GM18526 (cell line): ENCODE results near the gene LEMD1.

Source experiments
- POLR2A ChIP-seq: IDR thresholded peaks from 3 replicates; pipeline ENCODE4 v1.6.1; 2011; ENCODE audit not compliant: insufficient read length; ENCODE audit errors: extremely low read depth

Gene LEMD1

DNA sequence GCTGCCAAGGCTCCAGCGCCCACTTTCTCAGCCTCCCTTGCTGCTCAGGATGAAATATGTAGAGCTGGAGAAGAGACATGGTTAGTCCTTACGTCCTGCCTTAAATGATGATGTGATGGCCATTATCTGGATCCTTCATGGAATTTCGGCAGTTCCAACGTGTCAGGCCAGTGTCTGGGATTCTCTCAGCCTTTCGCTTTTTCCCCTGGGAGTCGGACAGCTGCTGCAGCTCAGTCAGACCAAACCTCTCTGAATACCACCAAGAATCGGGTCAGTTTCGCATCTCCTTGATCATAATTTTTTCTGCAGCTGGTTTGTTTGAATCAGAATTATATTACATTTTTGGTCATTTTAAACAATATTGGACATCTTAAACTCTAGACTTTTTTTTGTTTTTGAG lies 42.8 kb downstream of the LEMD1 start:
- TF ChIP-seq POLR2A = no peak

DNA sequence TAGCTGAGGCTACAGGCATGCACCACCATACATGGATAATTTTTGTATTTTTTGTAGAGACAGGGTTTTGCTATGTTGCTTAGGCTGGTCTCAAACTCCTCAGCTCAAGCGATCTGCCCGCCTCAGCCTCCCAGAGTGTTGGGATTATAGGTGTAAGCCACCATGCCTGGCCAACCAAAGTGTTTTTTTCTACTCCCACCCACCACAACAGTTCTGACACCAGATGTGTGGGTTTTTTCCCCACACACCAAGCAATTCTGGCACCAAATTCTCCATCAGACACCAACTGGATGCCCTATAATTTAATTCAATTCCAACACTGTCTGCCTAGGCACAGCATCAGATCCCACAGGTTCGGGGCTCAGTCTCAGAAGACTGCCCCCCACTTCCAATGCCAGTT lies 44.5 kb downstream of the LEMD1 start:
- TF ChIP-seq POLR2A = no peak

DNA sequence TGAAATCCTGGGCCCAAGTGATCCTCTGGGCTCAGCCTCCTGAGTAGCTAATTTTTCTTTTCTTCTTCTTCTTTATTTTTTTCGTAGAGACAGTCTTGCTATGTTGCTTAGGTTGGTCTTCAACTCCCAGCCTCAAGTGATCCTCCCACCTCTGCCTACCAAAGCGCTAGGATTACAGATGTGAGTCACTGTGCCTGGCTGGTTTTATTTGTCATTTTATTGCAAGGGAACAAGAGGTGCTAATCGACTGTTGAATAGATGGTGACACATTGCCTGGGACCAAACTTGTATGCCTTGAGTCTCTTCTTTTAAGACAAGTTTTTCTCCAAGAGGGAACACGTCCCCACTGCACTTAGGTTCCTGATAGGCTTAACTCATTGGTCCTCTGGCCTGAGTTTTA lies 45.1 kb downstream of the LEMD1 start:
- TF ChIP-seq POLR2A = no peak

DNA sequence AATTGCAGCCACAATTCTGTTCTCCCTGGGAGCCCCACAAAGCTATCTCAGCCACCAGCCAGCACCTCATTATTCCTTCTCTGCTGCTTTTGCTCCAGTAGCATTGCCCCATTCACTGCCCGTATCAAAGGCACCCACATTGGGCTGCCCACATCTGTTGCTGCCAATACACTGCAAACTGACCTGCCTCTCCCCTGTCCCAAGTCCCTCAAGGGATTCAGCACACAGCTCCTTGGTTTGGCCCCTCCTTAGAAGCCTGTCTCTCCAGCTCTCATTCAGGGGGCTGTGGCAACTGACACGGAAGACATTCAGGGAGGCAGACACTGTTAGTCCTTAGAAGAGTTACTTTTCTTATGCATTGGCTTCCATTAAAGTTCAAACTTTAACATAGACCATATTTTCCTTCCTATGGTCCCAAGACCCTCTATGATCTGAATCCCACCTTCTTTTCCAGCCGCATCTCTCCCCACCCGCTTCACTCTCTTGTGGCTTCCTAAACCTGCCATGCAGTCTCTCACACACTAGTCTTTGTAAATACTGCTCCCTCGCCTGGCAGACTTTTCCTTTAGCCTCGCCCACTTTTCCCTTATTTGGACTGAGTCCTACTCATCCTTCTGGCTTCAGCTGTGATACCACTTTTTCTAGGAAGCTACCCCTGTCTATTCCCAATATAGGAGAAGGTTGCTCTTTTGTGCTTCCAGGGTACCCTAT lies 45.9 kb downstream of the LEMD1 start:
- TF ChIP-seq POLR2A = no peak

DNA sequence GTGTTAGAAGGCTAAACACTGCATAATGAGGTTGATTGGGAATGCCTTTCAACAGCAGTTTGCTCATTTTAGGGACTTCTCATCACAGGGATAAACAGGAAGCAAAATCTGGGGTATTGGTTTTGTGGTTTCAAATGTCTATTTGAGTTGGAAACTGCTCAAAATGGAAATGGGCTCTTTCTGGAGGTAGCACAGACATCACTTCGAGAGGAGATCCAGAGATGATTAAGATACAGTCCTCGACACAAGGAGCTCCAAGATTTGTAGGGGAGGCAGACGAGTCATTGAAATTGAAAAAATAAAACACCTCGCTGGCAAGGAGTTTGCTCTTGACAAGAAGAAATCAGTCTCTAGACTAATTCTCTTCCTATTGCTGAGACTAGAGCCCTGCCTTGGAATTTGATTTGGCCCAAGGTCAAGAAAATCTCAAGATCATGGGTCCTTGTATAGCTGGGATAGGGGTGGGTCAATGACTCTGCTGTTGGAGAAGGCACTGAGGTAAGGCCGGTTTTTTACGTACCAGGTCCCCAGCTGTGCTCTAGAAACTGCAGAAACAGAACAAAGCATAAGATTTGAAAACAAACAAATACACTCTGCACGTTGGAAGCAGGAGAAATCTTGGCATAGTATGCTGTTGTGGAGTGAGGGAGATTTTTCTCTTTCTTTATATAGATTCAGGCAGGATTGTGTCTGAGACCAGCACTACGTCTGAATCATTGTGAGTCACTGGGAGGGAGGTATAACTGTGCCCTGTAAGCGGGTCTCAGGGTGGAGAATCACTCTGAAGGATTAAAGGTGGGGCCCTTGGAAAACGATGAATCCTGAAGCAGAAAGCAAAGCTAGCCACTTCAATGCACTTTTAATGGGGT lies 47.4 kb downstream of the LEMD1 start:
- no peak for TF ChIP-seq POLR2A

DNA sequence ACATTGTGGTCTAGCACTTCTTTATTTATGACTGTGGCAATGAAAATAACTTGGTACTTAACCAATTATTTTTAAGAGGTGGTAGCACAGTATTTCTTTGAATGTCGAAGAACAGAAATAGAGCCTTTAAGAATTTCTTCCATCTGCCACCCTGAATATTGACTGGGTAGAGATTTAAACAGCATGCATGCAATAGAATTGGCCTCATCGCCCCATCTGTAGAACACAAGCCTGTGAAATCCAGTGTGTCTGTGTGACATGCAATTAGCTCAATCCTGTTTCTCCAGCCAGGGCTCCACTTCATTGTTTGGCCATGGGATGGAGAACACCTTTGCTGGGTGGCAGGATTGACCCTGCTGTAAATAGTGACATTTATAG lies 48.1 kb downstream of the LEMD1 start:
- no peak for TF ChIP-seq POLR2A

DNA sequence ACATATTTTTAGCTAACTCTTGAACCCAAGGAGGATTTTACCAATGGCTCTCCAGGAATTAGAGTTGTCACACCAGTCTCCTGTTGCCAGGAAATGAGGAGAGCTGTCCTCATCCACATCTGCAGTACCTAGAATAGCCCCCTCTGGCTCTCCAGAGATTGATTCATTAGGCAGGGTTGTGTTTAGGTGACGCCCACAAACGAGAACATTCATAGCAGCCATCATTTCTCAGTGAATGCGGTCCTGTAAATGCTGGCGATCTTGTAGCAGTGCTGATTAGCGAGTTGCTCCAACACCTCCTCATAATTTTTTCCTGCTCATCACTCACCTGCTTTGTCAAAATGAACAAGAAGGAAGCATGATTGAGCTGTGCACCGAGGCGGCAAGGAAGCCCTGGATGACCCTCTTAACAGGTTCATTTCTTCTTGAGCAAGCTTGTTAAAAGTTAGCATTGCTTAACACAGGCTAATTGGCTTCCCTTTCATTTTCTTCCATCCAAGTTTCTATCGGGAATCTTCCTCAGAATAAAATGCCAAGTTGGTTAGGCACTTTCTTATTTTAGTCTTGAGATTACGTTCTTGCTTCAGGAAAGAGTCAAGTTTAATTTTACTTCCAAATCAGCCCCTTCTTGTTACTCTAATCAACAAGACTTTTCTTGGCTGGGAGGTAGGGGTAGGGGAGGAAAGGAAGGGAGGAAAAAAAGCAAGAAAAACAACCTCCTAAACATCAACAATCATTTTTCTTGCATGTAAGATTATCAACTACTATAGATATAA lies 48.6 kb downstream of the LEMD1 start:
- TF ChIP-seq POLR2A = no peak

DNA sequence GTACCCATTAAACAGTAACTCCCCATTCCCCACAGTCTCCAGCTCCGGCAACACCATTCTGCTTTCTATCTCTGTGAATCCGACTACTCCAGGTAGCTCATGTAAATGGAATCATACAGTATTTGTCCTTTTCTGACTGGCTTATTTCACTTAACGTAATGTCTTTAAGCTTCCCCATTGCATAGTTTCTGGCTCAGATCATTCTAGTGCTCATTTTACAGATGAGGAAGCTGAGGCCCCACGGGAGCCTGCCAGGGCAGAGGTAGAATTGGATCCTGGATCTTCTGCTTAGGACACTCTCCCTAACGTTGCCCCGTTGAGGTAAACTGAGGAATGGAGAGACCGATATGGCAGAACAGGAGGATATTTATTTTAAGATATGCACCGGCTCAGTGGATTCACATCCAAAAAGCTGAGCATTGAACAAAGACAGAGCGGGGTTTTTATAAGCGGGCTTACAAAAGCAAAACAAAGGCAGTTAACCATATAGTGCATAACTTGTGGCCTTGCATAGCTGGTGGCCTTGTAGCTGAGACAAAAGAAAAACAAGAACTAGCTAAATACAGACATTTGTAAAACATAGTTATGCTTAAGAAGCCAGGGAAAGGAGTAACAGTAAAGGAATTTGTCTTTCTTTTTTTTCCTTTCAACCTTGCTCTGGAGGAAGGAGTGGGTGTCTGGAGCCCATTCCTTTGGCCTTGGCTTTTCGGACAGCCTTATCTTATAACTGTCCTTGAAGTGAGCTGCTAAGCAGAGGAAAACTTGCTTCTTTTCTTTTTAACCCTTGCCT lies 49.8 kb downstream of the LEMD1 start:
- no peak for TF ChIP-seq POLR2A

DNA sequence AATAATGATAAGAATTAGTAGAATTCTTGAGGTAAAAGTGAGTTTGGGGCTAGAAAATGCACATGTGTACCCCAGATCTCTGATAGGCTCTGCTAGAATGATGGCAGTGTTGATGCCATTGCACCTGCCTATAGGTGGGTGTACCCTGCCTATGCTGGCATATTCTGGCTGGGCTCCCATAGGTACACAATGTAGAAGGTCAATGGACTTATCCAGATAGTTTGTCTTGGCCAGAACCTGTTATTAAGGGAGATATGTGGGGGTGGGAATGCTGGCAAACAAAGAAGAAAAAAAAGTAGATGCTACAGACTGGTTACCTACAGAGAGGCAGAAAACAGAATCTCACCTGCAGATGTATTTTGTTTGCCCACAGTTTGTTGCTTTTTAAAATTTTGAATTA lies 51.1 kb downstream of the LEMD1 start:
- TF ChIP-seq POLR2A = no peak

DNA sequence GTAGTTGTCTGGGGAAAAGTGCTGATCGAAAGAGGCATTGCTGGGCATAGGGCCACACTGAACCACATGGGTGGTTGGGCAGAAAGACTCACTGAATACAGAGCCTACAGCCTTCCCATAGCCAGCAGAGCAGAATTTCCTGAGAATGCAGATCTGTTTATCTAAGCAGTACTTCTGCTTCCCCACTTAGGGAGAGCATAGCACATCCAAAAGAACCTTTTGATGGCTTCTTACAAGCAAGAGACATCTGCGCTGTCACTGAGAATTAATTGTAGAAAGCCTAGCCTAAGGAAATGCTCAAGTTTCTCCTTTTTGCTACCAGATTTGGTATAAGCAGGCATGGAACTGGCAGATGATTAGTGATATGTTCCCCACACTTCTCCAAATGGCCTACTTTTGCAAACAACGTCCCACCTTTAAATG lies 52.1 kb downstream of the LEMD1 start:
- TF ChIP-seq POLR2A = no peak

DNA sequence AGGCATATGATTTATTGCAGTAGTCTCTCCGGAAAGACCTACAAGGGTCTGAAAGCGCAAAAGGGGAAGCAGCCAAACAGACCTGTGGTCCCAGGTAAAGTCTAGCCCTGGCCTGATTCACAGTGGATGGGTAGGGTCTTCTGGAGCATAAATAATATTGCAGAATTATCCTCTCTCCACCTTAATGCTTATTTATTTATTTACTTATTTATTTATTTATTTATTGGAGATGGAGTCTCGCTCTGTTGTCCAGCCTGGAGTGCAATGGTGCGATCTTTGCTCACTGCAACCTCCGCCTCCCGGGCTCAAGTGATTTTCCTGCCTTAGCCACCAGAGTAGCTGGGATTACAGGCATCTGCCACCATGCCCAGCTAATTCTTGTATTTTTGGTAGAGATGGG lies 53.4 kb downstream of the LEMD1 start:
- TF ChIP-seq POLR2A = no peak

DNA sequence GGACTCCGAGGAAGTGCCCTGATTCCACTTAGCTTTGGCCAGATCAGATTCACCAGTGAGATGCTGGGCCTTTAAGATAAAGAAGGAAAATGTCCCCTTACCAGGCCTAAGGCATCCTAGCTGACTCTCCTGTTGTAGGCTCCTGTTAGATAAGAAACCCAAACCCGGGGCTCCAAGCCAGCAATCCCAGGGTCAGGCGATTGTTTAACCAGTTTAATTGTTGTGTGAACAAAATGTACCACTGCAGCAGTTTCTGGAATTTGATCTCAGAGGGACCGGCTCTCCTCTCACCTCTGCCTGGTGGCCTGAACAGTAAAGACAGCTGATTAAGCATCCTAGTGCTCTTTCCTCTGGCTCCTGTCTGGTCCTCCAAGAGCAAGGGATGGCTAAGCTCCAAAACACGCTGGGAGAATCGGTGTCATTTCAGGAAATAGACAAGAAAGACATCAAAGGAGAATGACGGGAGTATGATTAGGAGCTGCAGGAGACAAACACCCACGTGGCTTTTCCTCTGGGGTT lies 55.9 kb downstream of the LEMD1 start:
- no peak for TF ChIP-seq POLR2A

DNA sequence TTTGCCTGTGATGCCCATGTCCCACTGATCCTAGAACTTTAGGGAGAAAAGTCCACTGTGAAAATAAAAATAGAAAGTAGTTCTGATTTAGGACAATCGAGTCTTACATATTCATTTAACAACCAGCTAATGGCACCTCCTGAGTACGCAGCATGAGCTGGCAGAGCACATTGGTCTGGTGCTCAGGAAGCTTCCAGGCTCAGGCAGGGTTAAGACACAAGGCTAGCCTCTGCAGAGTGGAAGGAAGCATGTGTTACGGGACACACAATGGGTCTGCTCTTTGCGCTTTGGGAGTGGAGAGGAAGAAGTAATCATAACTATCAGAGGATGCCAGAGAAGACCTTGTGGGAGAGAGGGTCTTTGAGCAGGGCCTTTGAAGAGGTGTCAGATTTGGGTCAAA lies 61.0 kb downstream of the LEMD1 start:
- no peak for TF ChIP-seq POLR2A

DNA sequence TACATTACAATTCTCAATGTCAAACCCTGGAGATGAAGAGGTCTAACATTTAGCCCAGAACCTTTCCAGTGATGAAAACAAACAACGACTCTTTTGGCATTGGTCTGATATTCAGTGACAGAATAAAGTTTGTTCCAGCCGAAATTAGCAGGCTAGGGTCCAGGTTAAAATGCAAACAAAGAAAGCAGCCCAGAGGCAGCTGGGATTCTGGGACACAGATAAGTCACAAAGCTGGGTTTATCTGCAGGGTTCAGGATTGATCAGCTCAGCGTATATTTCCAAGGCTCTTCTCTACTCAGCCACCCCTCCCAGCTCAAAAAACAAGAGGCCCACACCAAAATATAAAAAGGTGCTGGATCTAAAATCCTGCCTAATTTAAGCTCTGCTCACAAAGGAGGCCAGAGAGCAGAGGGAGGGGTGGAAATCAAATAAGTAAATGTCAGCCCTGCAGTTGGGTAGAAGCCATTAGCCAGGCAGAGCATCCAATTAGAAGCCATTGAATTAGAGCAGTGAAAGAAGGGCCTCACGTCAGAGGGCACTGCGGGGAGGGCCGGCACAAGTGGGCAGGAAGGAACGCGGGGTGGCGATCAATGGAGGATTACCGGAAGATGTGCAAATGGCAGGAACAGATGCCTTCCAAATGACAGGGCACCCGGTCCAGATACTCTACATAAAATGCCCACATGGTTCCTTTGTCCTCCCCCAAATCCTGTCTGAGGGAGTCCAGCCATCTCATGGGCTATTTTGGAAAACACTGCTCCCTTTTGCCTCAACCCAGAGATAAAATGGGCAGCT lies 61.9 kb downstream of the LEMD1 start:
- no peak for TF ChIP-seq POLR2A

DNA sequence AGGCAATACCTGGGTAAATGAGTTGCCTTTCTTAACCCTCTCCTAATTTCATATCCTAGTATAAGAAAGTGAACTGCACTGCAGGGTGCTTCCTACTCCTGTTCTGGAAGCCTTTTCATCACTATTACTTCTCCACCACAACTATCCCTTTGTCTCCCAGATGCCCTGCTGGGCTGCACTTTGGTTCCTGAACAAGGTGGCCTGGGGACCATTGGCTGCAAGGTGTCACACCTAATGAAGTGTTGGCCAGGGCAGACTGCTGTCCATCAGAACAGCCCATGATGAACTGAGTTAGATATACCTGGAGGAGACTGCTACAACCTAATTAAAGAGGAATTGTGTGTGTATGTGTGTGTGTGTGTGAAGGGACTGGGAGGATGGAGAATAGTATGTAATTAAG lies 63.3 kb downstream of the LEMD1 start:
- TF ChIP-seq POLR2A = no peak

DNA sequence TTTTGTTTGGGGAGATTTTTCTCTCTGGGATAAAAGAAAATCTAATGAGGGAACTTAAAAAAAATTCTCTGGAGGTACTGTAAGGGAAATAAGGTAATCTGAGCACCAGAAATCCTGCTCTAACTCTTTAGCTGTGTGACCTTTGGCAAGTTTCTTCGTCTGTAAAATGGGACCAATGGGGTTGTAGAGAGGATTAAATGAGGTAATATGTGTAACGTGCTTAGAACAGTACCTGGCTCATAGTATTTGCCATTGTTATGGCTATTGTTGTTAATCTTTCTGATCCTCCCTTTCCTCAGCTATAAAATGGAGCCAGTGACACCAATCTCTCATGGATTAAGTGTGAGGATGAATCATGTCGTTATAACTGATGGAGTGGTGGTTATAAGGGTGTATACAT lies 64.3 kb downstream of the LEMD1 start:
- no peak for TF ChIP-seq POLR2A
